Right cardiac atrium (tissue), 5 donors: ENCODE results near the gene ZNRF2. TPM values are rescaled to one million over a fixed set of nuclear protein-coding genes. Genes with fewer than 3 reads are reported as not detected.
A peak's percentile ranks its signal among the peaks of the same experiment; 100 is the strongest.
"Not testable (repeated sequence)": the region's sequence is repeated elsewhere in the genome, so short reads cannot be mapped to it uniquely, and the experiment has no call there.

ENCODE experiments used
- ATAC-seq, 2 donors: fragments of 200-7000 bp; cut with Tn5 transposase; one replicate each; pipeline versions ENCODE4 v1.8.0 to v1.9.1; 2020; ENCODE audit warnings: moderate library complexity in 2 of 2, mild to moderate bottlenecking in 1 of 2
- DNase-seq, 3 donors: peaks; one replicate each; pipeline ENCODE4 v3.0.0-alpha.2; 2020
- H3K27ac ChIP-seq: one replicate; pipeline ENCODE4 v1.5.1; 2013; ENCODE audit warnings: mild to moderate bottlenecking, low read length, control low read depth, moderate library complexity
- H3K27me3 ChIP-seq: one replicate; pipeline ENCODE4 v1.6.1; 2013; ENCODE audit not compliant: control insufficient read depth, insufficient read depth
- H3K4me1 ChIP-seq: one replicate; pipeline ENCODE4 v1.6.1; 2013; ENCODE audit warnings: low read length; ENCODE audit not compliant: control insufficient read depth, insufficient read depth
- H3K4me3 ChIP-seq: one replicate; pipeline ENCODE4 v1.5.1; 2013; ENCODE audit warnings: low read length, control low read depth
- H3K9me3 ChIP-seq: one replicate; pipeline ENCODE4 v1.6.1; 2013; ENCODE audit warnings: low read length; ENCODE audit not compliant: control insufficient read depth
- whole genome bisulfite sequencing: extraction: QIAGEN DNeasy Blood & Tissue Kit; methylation state at CpG from one replicate; pipeline ENCODE4 v1.1.7; 2013; 5-methylcytosine and 5-hydroxymethylcytosine counted together
- intact Hi-C, 4 donors: fragments of 100-400 bp; cut with DNase I; formaldehyde crosslinking; loops; one replicate each; pipeline versions ENCODE4 v1.11.0 to v1.14.0; 2022 to 2023
- polyA plus RNA-seq: library from polyadenylated mRNA; stranded (reverse); fragments of 200-250 nt; gene quantifications from one replicate; pipeline ENCODE4 v1.2.3, GENCODE V29; 2013
- total RNA-seq, 4 donors: library from RNA; stranded (reverse); fragmentation: NEBNext Ultra II Directional; extraction: Animal tissue kit (Norgen Biotek cat#: 25700); gene quantifications; one replicate each; pipeline ENCODE4 v1.2.1, GENCODE V29; 2021
- donor health status: healthy with polysubstance abuse.
- donor health status: DM: no; HTN: yes; CAD: no.
- donor health status: DM: no; HTN: no; CAD: no.
- donor health status: DM: no; HTN: yes; CAD: no; lungs with severe emphysema.
- donor health status: DM: yes; HTN: yes; CAD: no.

ZNRF2 gene
- total and polyA plus RNA-seq, 5 donors: 2.5 to 8.5 (median 6.9) TPM

GRCh38 chr7:30263090-30263710 lies 21.2 kb upstream of the ZNRF2 start:
- intact Hi-C loops: no loop called here
- ATAC-seq (no peak), DNase-seq (no peak)
- Histone ChIP-seq H3K27me3 (no peaks in the 10 kb centered on the region), H3K9me3 (no peaks in the 10 kb centered on the region), H3K27ac (no peak overlapping the region), H3K4me1 (no peaks in the 10 kb centered on the region), H3K4me3 (no peak overlapping the region)
- WGBS: 41% methylated on average over 4 of the region's 4 CpGs

DNA sequence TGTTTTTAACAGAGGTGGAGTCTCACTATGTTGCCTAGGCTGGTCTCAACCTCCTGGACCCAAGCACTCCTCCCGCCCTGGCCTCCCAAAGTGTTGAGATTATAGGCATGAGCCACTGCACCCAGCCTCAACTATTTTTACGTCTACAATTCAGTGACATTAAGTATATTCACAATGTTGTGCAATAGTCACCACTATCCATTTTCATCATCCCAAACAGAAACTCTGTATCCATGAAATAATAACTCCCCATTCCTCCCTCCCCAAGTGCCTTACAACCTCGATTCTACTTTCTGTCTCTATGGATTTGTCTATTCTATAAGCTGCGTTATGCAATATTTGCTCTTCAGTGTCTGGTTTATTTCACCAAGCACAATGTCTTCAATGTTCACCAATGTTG lies 20.3 kb upstream of the ZNRF2 start:
- intact Hi-C loops: no loop called here
- no peak overlapping the region for H3K27ac ChIP-seq
- DNase-seq: no peak
- ATAC-seq: no peak
- 91% methylated on average over 4 of the region's 4 CpGs for WGBS
- no peak overlapping the region for H3K4me3 ChIP-seq
- no peaks in the 10 kb centered on the region for H3K9me3 ChIP-seq
- no peaks in the 10 kb centered on the region for H3K4me1 ChIP-seq
- no peaks in the 10 kb centered on the region for H3K27me3 ChIP-seq

DNA sequence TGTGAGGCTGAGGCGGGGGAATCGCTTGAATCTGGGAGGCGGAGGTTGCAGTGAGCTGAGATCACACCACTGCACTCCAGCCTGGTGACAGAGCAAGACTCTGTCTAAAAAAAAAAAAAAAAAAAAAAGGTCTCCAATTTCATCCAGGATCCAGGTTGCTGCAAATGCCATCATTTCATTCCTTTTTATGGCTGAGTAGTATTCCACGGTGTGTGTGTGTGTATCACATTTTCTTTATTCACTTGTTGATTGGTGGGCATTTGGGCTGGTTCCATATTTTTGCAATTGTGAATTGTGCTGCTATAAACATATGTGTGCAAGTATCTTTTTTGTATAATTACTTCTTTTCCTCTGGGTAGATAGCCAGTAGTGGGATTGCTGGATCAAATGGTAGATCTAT lies 19.2 kb upstream of the ZNRF2 start:
- ATAC-seq, H3K4me3 ChIP-seq, H3K27ac ChIP-seq, H3K4me1 ChIP-seq, DNase-seq, H3K27me3 ChIP-seq, intact Hi-C loops, H3K9me3 ChIP-seq: not testable (repeated sequence)
- 96% methylated on average over 4 of the region's 4 CpGs for WGBS

- Histone ChIP-seq H3K4me1 (no peaks in the 10 kb centered on the region), H3K9me3 (no peaks in the 10 kb centered on the region), H3K27ac (no peak overlapping the region), H3K4me3 (no peak overlapping the region), H3K27me3 (no peaks in the 10 kb centered on the region)
- 76% methylated on average over 1 of the region's 1 CpG for WGBS
- no peak for ATAC-seq
- DNase-seq: no peak
- intact Hi-C loops: no loop called here
These were observed 17.7 kb upstream of the ZNRF2 start for GRCh38 chr7:30266686-30267085.

DNA sequence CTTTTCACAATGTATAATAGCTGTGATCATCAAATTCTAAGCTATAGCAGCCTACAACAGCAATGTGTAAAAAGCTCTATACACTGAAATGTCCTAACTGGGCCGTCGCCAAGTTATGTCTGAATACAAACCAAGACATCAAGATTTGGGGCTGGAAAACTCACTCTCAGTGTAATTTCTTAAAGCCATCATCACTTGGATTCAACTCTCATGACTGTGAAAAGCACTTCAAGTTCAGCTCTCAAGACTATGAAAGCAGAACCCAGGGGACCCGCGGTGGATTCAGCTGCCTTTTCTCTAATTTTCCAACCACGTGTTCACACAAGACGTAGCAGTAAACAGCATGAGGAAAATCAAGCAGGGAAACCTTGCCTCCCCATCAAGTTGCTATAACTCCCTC lies 15.8 kb upstream of the ZNRF2 start:
- no peak overlapping the region for H3K4me3 ChIP-seq
- no peak overlapping the region for H3K27ac ChIP-seq
- no peaks in the 10 kb centered on the region for H3K4me1 ChIP-seq
- H3K9me3 ChIP-seq: no peaks in the 10 kb centered on the region
- DNase-seq (no peak), ATAC-seq (no peak)
- 65% methylated on average over 6 of the region's 6 CpGs for WGBS
- no peaks in the 10 kb centered on the region for H3K27me3 ChIP-seq
- intact Hi-C loops: no loop called here

DNA sequence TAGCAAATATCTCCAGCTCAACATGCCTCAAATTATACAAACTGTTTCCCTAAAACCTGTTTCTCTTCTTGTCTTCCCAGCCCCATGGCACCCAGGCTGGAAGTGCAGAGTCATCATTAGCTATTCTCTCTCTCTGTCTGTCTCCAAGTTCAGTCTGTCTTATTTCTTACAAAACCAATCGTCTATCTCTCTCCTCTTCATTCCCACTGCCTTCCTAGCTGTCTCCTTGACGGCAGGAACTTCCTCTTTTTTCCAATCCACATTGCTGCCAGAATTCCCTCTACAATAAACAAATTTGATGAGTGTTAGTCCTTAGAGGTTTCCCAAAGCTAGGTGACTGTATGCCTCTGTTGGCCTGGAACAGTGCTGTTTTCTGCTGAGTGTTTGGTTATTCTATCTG lies 14.9 kb upstream of the ZNRF2 start:
- Histone ChIP-seq H3K27ac (no peak overlapping the region), H3K4me1 (no peaks in the 10 kb centered on the region), H3K4me3 (no peak overlapping the region), H3K27me3 (no peaks in the 10 kb centered on the region), H3K9me3 (no peaks in the 10 kb centered on the region)
- intact Hi-C loops: no loop called here
- no peak for DNase-seq
- ATAC-seq: no peak
- 52% methylated on average over 2 of the region's 2 CpGs for WGBS

GRCh38 chr7:30270921-30271320 lies 13.5 kb upstream of the ZNRF2 start:
- ATAC-seq (no peak), DNase-seq (no peak)
- WGBS: 84% methylated on average over 4 of the region's 4 CpGs
- no peaks in the 10 kb centered on the region for H3K4me1 ChIP-seq
- intact Hi-C loops: loop anchor here (10.0 kb wide), 5 partner anchors 106 to 294 kb away; no protein-coding TSS in a partner anchor
- H3K27me3 ChIP-seq: no peaks in the 10 kb centered on the region
- H3K4me3 ChIP-seq: no peak overlapping the region
- H3K27ac ChIP-seq: no peak overlapping the region
- H3K9me3 ChIP-seq: no peaks in the 10 kb centered on the region

GRCh38 chr7:30272126-30272525 lies 12.3 kb upstream of the ZNRF2 start:
- intact Hi-C loops: loop anchor here (10.0 kb wide), 5 partner anchors 107 to 293 kb away; no protein-coding TSS in a partner anchor

GRCh38 chr7:30273552-30273951 lies 10.8 kb upstream of the ZNRF2 start:
- H3K4me1 ChIP-seq: no peaks in the 10 kb centered on the region
- no peaks in the 10 kb centered on the region for H3K27me3 ChIP-seq
- no peak for DNase-seq
- intact Hi-C loops: loop anchor here (10.0 kb wide), 5 partner anchors 109 to 291 kb away; no protein-coding TSS in a partner anchor
- H3K4me3 ChIP-seq: no peak overlapping the region
- WGBS: 63% methylated on average over 2 of the region's 2 CpGs
- H3K9me3 ChIP-seq: no peaks in the 10 kb centered on the region
- H3K27ac ChIP-seq: no peak overlapping the region
- ATAC-seq: no peak

More at GRCh38 chr7:30272126-30272525, 12.3 kb upstream of the ZNRF2 start:
- DNase-seq (no peak), ATAC-seq (no peak)
- Histone ChIP-seq H3K27ac (no peak overlapping the region), H3K27me3 (no peaks in the 10 kb centered on the region), H3K4me1 (no peaks in the 10 kb centered on the region), H3K4me3 (no peak overlapping the region), H3K9me3 (no peaks in the 10 kb centered on the region)
- WGBS: 76% methylated on average over 2 of the region's 2 CpGs

DNA sequence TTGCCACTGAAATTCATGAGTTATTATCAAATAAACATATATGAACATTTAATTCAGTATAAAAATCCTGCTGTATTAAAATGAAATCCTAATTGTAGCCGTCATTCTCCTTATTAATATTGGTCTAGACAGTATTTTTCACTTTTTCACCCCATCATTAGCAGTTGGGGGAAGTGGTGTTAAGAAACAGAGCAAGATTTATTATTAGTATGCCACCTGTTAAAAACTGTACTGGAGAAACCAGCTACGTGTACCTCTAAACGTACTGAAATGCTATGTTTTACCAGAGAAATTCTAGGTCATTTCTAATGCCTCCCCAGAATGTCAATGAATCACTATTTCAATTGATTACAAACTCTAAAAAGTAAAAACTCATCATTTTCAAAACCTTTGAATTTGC lies 9.8 kb upstream of the ZNRF2 start:
- intact Hi-C loops: loop anchor here (10.0 kb wide), 5 partner anchors 110 to 290 kb away; no protein-coding TSS in a partner anchor
- no peak overlapping the region for H3K27ac ChIP-seq
- DNase-seq: no peak
- H3K4me1 ChIP-seq: no peaks in the 10 kb centered on the region
- no peak for ATAC-seq
- WGBS: 90% methylated on average over 3 of the region's 3 CpGs
- no peaks in the 10 kb centered on the region for H3K9me3 ChIP-seq
- H3K4me3 ChIP-seq: no peak overlapping the region
- no peaks in the 10 kb centered on the region for H3K27me3 ChIP-seq

- intact Hi-C loops: loop anchor here (10.0 kb wide), 5 partner anchors 112 to 288 kb away; no protein-coding TSS in a partner anchor
- no peaks in the 10 kb centered on the region for H3K4me1 ChIP-seq
- no peak overlapping the region for H3K27ac ChIP-seq
- DNase-seq: no peak
- 86% methylated on average over 9 of the region's 9 CpGs for WGBS
- peak; percentile 60 to 64 for ATAC-seq
- H3K9me3 ChIP-seq: no peaks in the 10 kb centered on the region
- no peak overlapping the region for H3K4me3 ChIP-seq
- no peaks in the 10 kb centered on the region for H3K27me3 ChIP-seq
These were observed 8.0 kb upstream of the ZNRF2 start for GRCh38 chr7:30276203-30276900.
